HG03135 (cell line): ENCODE measurements around the gene DFFB.
"Not testable (repeated sequence)": the region's sequence is repeated elsewhere in the genome, so short reads cannot be mapped to it uniquely, and the experiment has no call there.

Experiments
- ATAC-seq: cut with Tn5 transposase; IDR thresholded peaks from one replicate; pipeline ENCODE4 v1.9.1; 2021; ENCODE audit warnings: mild to moderate bottlenecking, moderate library complexity; ENCODE audit not compliant: unreplicated experiment

Gene DFFB

DNA sequence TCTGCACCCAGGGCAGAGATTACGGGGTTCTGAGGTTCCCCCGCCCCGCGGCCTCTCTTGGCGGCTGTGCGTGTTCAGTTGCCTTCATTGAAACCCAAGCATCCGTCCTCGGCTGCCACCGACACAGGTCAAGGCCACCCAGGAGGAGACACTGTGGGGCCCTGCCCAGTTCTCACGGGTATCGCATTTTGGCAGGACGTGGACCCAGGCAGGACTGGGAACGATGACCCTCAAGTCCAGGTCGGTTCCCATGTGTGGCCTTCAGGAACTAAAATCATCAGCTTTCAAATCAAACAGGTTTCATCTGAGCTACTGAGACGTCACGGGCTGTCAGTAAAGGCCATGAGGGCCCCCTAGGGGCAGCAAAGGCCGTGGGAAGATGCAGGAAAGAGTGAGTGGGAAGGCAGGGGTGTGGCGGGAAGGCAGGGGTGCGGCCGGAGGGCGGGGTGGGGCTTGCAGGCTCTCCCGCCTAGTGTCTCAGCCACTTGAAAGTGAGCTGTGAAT lies 49.8 kb downstream of the DFFB start:
- ATAC-seq: no peak

- ATAC-seq: no peak
Measured at GRCh38 chr1:3907621-3908165, 50.4 kb downstream of the DFFB start.

DNA sequence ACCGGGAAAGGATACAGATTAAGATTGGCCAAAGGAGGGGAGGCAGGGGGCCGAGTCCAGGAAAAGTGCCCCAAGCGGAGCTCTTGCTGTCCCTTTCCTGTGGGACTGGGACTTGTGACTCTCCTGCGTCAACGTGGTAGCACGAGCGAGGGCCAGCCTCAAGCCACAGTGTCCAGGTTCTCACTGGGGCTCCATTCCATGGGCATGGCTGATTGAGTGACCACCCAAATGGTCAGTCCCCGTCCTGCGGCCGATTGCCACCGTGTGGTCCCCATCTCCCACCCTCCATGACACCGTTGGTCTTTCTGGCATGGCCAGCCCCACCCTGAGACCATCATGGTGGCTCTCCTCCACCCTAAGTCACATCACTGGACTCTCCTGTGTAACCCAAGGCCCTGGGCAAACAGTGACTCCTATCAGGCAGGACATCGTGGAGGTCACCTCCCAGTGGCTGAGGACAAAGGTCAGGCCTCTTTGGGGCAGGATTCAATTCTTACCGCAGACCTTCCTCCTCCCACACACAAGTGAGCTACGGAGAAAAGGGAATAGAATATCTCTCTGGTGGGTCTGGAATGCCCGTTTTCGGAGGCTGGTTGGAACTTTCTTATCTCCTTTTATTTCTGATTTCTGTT lies 51.7 kb downstream of the DFFB start:
- no peak for ATAC-seq

GRCh38 chr1:3909615-3910014 lies 52.3 kb downstream of the DFFB start:
- ATAC-seq: no peak

DNA sequence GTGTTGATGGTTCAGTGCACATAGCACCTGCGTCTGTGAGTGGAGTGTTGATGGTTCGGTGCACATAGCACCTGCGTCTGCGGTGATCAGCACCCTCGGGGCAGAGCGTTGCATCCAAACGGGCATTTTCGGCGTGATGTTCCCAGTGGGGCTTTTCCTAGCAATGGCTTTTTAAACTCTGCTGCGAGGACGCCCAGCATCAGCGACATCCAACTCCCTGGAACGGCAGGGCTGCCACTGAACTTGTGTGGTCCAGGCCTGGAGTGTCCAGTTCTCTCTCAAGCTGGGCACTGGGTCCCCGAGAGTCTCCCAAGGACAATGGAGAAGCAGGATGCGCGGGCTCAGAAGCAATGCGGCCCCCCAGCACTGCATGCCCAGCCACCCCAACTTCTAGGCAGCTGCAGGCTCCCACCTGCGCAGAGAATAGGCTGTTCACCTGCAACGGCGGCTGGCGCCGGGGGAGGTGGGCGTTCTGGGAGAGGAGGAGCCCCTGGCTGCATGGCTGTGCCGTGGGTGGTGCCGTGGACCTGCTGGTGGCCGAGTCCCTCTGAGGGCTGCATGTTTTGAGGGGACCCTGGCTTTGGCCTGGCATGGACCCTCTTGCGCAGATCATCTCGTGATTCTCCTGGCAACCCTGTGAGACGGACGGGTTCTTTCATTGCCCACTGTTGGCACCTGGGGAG lies 52.9 kb downstream of the DFFB start:
- no peak for ATAC-seq

DNA sequence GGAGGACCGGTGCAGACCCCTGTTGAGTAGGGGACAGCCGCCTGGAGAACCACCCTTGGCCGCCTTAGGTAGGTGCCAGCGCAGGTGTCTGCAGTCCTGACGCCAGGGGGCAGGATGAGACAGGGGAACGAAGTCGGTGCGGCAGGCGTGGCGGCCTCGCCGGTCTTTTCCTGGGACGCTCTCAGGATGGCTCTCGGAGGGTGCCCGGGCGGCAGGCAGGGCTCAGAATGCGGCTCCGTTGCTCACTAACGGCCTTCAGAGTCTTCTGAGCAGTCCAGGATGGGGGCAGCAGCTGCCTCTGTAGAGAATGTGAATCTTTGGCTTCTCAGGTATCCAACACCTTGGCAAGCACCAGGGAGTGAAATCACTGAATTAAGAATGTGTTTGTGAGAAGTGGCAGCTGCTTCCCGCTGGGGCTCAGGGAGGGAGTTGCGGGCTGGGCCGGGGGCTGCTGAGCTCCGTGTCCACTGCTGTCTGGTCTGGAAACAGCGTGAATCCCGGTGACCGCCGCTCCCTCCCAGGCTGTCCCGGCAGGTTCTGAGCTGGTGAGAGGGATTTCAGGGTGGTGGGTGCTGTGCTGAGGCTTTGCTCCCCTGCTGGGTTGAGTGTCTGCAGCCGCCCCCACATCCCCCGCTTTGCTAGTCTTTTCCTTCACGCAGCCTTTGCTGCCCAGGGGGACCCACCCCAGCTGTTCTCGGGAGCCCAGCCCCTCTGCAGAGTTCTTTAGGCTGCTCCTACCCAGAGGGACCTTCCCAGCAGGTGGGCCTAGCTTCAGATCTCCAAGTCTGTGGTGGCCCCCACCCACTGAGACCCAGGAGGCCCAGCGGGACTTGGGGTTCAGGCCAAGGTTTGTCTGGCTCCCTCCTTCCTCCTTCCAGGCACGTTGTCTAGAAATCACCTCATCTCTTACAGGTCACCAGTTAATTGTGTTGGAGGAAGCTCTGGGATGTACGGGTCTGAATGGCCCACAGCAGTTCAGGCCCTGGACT lies 53.9 kb downstream of the DFFB start:
- no peak for ATAC-seq

DNA sequence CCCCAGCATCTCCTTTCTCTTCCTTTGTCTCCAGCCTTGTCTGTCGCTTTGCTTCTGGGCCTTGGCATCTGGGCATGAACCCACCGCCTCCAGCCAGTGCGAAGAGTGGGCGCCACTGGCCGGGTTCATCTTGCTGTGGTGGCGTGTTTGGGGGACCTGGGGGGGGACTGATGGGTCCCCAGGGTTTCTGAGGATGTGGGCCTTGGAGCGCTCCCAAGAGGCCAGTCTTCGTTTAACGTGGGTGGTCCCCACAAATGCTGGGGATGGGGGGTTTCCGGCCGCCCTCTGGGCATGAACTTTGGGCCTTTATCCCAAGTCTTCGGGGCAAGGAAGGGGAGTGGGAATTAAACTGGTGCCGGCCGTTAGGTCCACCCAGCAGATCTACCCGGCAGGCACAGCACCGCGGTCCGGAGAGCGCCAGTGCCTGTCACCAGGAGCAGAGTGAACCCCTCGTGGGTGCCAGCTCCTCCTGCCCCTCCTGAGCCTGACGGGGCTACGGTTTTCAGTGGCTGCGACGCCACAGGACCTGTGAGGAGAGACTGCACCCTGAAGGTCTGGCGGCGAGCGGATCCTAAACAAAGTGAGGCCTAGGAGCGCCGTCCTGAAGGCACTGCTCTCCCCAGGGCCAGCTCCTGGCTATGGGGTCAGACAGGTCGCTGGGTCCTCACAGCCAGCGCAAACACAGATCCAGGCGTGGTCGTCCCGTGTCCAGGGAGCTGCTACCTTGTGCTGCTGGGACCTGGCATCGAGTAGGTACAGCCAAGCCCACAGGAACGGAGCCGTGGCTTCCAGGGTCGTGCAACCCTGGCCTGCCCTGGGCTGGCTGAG lies 54.9 kb downstream of the DFFB start:
- no peak for ATAC-seq

- ATAC-seq: no peak
Measured at GRCh38 chr1:3912809-3913685, 55.8 kb downstream of the DFFB start.

DNA sequence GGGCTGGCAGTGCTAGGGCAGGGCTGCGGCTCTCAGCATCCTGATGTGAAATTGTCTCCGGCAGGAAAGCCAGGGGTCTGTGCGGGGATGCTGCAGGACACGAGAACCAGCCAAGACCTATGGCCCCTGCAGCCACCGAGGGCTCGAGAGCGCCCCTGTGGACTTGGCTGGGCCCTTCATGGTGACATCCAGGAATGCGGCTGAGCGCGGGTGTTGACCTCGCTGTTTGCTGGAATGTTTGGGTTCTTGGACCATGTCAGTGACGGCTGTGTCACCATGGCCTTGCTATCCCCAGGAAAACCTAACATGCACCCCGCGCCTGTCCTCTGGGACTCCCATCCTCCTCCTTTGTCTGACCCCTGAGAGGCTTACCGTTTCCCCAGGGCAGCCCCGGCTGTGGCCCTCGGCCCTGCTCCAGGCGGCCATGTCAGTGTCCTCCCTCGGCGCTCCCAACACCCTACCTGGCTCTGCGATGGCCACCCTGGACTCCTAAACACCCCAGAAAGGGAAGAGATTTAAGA lies 57.1 kb downstream of the DFFB start:
- no peak for ATAC-seq

DNA sequence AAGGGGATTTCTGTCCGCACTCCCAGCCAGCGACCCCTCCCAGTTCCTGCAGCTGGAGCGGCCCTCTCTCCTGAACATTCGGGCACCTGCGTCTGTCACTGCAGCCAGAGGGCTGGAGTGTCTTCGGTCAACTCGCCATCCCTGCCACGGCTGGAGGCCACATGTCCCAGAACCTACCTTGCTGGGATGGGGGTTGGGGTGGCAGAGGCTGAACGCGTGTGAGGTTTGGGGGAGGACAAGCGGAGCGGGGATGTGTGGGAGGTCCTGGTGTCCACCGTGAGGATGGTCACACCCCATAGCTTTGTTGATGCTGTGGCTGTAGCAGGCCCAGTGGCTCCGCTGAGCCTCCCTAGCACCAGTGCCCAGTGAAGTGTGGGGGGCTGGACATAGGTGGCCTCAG lies 57.6 kb downstream of the DFFB start:
- no peak for ATAC-seq

- ATAC-seq: no peak
Measured at GRCh38 chr1:3915551-3916121, 58.4 kb downstream of the DFFB start.

DNA sequence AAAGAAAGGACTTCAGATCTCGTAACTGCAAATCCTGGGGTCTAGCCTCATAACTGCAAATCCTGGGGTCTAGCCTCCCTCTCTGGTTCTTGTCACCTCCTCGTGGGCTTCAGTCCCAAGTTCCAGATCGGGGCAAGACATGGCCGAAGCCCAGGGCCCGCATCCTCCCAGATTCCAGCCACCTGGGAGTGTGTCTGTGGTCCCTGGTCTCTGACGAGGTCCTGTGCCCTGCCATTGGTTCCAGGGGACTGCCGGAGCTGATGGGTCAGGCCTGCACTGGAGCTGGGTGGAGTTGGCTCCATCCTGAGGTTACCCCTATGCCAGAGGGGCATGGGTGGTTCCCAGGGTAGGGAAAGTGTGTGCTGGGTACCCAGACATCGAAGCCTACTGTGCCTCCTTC lies 60.5 kb downstream of the DFFB start:
- no peak for ATAC-seq

DNA sequence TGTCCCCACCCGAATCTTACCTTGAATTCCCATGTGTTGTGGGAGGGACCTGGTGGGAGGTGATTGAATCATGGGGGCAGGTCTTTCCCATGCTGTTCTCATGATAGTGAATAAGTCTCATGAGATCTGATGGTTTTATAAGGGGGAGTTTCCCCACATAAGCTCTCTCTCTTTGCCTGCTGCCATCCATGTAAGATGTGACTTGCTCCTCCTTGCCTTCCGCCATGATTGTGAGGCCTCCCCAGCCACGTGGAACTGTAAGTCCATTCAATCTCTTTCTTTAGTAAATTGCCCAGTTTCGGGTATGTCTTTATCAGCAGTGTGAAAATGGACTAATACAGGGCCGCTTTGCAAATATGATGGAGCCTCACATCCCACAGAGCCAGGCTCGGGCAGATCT lies 61.1 kb downstream of the DFFB start:
- not testable (repeated sequence) for ATAC-seq

DNA sequence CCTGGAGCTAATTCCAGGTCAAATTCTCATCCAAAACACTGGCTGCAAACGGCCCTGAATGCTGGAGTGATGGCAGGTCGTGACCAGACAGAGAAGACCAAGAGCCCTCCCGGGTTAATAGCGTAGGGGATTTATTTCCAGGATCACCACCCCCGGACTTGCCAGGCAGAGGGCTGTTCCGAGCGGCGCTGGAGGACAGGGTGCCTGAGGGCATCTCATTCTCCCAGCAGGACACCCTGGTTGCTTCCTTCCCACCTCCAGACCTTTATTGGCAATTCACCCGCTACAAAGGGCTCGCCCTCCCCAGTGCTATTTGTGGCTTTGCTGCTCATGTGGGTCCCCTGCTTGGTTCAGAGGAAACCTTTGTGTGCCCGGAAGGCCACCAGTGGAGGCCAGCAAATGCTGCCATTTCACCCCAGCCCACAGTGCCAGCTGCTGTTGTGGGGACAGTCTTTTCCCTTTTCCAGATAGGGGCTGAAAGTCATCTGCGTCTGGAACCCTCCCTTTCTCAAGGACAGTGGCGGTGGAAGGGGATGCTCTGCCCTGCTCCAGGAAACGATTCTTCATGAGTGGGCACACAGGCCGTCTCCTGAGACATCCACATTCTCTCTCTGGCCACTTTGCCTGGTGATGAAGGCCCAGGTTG lies 61.8 kb downstream of the DFFB start:
- no peak for ATAC-seq

DNA sequence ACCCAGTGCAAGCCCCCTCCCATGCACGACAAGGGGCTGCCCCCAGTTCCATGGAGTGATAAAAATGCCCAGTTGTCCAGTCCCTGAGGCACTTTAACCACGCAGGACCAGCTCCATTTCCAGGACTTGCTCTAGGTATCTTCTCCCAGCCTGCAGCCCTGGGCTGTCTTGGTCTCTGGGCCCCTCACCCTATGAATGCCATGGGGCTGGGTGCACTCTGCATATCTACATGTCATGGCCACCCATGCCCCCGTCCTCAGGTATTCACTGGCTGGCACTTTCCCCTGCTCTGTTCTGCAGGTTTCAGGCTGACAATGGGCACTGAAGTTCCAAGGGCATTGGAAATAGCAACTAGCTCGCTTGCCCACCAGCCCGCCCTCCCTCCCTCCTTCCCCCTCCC lies 62.4 kb downstream of the DFFB start:
- ATAC-seq: no peak

- ATAC-seq: no peak
Measured at GRCh38 chr1:3921765-3922164, 64.5 kb downstream of the DFFB start.

GRCh38 chr1:3922201-3922725 lies 65.0 kb downstream of the DFFB start:
- ATAC-seq: no peak

DNA sequence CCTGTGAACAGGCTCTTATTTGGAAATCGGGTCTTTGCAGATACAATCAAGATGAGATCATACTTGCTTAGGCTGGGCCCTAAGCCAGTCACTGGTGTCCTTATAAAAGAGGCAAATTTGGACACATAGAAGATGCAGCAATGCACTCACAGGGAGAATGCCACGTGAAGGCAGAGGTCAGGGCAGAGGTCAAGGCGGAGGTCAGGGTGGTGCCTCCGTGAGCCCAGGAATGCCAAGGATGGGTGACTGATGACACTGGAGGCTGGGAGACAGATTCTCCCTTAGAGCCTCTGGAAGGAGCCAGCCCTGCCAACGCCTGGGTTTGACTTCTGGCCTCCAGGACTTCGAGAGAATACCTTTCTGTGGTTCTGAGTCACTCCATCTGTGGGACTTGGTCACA lies 65.6 kb downstream of the DFFB start:
- no peak for ATAC-seq
